Superior temporal gyrus (tissue), 1 donor: Measurements from ENCODE around the gene CAMSAP2.
"Not testable (repeated sequence)": the region's sequence is repeated elsewhere in the genome, so short reads cannot be mapped to it uniquely, and the experiment has no call there.

ENCODE experiments used
- DNase-seq: peaks from one replicate; pipeline ENCODE4 v3.0.0-alpha.2; 2016; ENCODE audit errors: extremely low spot score

CAMSAP2 gene

GRCh38 chr1:200780545-200781369 is 42.1 kb downstream of the CAMSAP2 start:
- DNase-seq = no peak

GRCh38 chr1:200783926-200784325 is 45.2 kb downstream of the CAMSAP2 start:
- DNase-seq = no peak

GRCh38 chr1:200784576-200784975 is 45.9 kb downstream of the CAMSAP2 start:
- no peak for DNase-seq

- no peak for DNase-seq
Measured at GRCh38 chr1:200786788-200787187, 48.1 kb downstream of the CAMSAP2 start.

- no peak for DNase-seq
Measured at GRCh38 chr1:200787896-200788387, 49.2 kb downstream of the CAMSAP2 start.

- DNase-seq = not testable (repeated sequence)
Measured at GRCh38 chr1:200791012-200791411, 52.3 kb downstream of the CAMSAP2 start.

GRCh38 chr1:200793677-200794076 is 55.0 kb downstream of the CAMSAP2 start:
- no peak for DNase-seq

GRCh38 chr1:200794506-200795065 is 55.9 kb downstream of the CAMSAP2 start:
- DNase-seq = no peak

GRCh38 chr1:200795156-200795555 is 56.5 kb downstream of the CAMSAP2 start:
- DNase-seq = no peak

GRCh38 chr1:200802042-200802441 is 63.3 kb downstream of the CAMSAP2 start:
- no peak for DNase-seq

GRCh38 chr1:200802865-200803512 is 64.3 kb downstream of the CAMSAP2 start:
- peak; percentile 91 for DNase-seq

- DNase-seq = no peak
Measured at GRCh38 chr1:200805719-200806118, 67.0 kb downstream of the CAMSAP2 start.

GRCh38 chr1:200808846-200809245 is 70.2 kb downstream of the CAMSAP2 start:
- DNase-seq = no peak

GRCh38 chr1:200811704-200812103 is 73.0 kb downstream of the CAMSAP2 start:
- no peak for DNase-seq

- DNase-seq = not testable (repeated sequence)
Measured at GRCh38 chr1:200816624-200817224, 78.0 kb downstream of the CAMSAP2 start.

- DNase-seq = no peak
Measured at GRCh38 chr1:200818248-200818647, 79.6 kb downstream of the CAMSAP2 start.

- no peak for DNase-seq
Measured at GRCh38 chr1:200819726-200820125, 81.0 kb downstream of the CAMSAP2 start.

- no peak for DNase-seq
Measured at GRCh38 chr1:200831091-200831490, 92.4 kb downstream of the CAMSAP2 start.

GRCh38 chr1:200834383-200834782 is 95.7 kb downstream of the CAMSAP2 start:
- no peak for DNase-seq

- no peak for DNase-seq
Measured at GRCh38 chr1:200836213-200836612, 97.5 kb downstream of the CAMSAP2 start.

- DNase-seq = no peak
Measured at GRCh38 chr1:200837931-200838571, 99.4 kb downstream of the CAMSAP2 start.
